MCF 10A (cell line): ENCODE measurements around the gene TMEM94. TPM values are rescaled to one million over a fixed set of nuclear protein-coding genes. Genes with fewer than 3 reads are reported as not detected.

Source experiments
- BruUV-seq: library from RNA; stranded (reverse); fragments of 400-500 nt; replicated peaks from 2 replicates; lab custom pipeline; 2021; lab: Mats Ljungman, UMichigan
- CTCF ChIA-PET: fragments of 300-600 bp; sonication (Branson Sonifier 250); formaldehyde crosslinking; extraction: SDS; loops from one replicate; lab custom pipeline; 2021; ENCODE audit warnings: antibody characterized with exemption, inconsistent platforms; lab: Yijun Ruan, JAX
- POLR2A ChIA-PET: fragments of 300-600, 350-650 bp; sonication (Branson Sonifier 250); formaldehyde crosslinking; extraction: SDS; loops from one replicate; lab custom pipeline; 2020; ENCODE audit warnings: antibody characterized with exemption, inconsistent platforms; lab: Yijun Ruan, JAX
- DNase-seq: peaks from one replicate; pipeline ENCODE4 v3.0.0-alpha.2; 2018; ENCODE audit not compliant: unreplicated experiment
- H3K27ac Mint-ChIP-seq: one replicate; pipeline ENCODE4 v1.8.0; 2022; ENCODE audit warnings: mild to moderate bottlenecking, low read depth, mixed read lengths; ENCODE audit not compliant: unreplicated experiment
- H3K27me3 Mint-ChIP-seq: one replicate; pipeline ENCODE4 v1.8.0; 2022; ENCODE audit warnings: mixed read lengths; ENCODE audit not compliant: insufficient read depth, unreplicated experiment
- H3K36me3 Mint-ChIP-seq: one replicate; pipeline ENCODE4 v1.8.0; 2022; ENCODE audit warnings: mild to moderate bottlenecking, moderate library complexity, mixed read lengths; ENCODE audit not compliant: insufficient read depth, unreplicated experiment
- H3K4me1 Mint-ChIP-seq: one replicate; pipeline ENCODE4 v1.8.0; 2022; ENCODE audit warnings: mixed read lengths; ENCODE audit not compliant: insufficient read depth, unreplicated experiment
- H3K4me3 Mint-ChIP-seq: one replicate; pipeline ENCODE4 v1.8.0; 2022; ENCODE audit warnings: mild to moderate bottlenecking, moderate library complexity, mixed read lengths; ENCODE audit not compliant: unreplicated experiment
- H3K9me3 Mint-ChIP-seq: one replicate; pipeline ENCODE4 v1.8.0; 2022; ENCODE audit warnings: mixed read lengths; ENCODE audit not compliant: unreplicated experiment
- intact Hi-C: fragments of 100-400 bp; cut with micrococcal nuclease; formaldehyde crosslinking; loops from 2 replicates; pipeline ENCODE4 v1.14.1; 2022
- total RNA-seq: library from RNA; stranded (reverse); gene quantifications from 2 replicates; pipeline ENCODE4 v1.2.3, GENCODE V29; 2022
- TF ChIP-seq, protein P1 (sequence below): fragments of 200-600 bp; IDR thresholded peaks from one replicate; pipeline ENCODE4 v1.8.0; 2022; ENCODE audit warnings: antibody characterized with exemption, mild to moderate bottlenecking; ENCODE audit not compliant: unreplicated experiment

TMEM94 gene
- total RNA-seq, 1 experiment from 2014 or later, result 42.8 TPM

DNA sequence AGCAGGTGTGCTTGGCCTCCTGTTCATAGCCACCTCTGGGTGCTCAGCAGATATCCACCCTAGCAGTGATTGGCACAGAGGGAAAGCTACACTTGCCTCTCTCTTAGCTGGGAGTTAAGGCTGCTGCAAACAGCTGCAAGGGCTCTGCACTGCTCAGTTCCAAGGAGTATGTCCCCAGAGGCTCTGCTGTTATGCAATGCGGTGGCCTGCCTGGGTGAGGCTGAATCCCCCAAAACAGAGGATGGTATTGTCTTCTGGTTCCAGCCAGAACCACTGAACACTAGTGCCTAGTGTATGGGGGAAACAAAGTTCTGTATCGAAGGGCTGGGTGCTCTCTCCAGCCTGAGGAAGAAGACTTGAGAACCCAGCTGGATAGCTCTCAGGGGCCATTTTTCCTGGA lies 16.8 kb downstream of the TMEM94 start:
- H3K27ac Mint-ChIP-seq, result no peak overlapping the region
- H3K4me3 Mint-ChIP-seq, result no peak overlapping the region
- H3K9me3 Mint-ChIP-seq, result no peaks in the 10 kb centered on the region
- POLR2A ChIA-PET, result no interaction called here
- no peaks in the 10 kb centered on the region for H3K4me1 Mint-ChIP-seq
- intact Hi-C loops, result no loop called here
- TF ChIP-seq, protein P1, sequence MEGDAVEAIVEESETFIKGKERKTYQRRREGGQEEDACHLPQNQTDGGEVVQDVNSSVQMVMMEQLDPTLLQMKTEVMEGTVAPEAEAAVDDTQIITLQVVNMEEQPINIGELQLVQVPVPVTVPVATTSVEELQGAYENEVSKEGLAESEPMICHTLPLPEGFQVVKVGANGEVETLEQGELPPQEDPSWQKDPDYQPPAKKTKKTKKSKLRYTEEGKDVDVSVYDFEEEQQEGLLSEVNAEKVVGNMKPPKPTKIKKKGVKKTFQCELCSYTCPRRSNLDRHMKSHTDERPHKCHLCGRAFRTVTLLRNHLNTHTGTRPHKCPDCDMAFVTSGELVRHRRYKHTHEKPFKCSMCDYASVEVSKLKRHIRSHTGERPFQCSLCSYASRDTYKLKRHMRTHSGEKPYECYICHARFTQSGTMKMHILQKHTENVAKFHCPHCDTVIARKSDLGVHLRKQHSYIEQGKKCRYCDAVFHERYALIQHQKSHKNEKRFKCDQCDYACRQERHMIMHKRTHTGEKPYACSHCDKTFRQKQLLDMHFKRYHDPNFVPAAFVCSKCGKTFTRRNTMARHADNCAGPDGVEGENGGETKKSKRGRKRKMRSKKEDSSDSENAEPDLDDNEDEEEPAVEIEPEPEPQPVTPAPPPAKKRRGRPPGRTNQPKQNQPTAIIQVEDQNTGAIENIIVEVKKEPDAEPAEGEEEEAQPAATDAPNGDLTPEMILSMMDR, result no peak
- H3K36me3 Mint-ChIP-seq, result peaks cover 23% of the 10 kb centered on the region
- CTCF ChIA-PET, result interaction anchor here (0.6 to 1.2 kb wide), 2 partner anchors 48 to 77 kb away, joined by 3 read pairs; no protein-coding TSS in a partner anchor
- no peak for DNase-seq
- H3K27me3 Mint-ChIP-seq, result no peaks in the 10 kb centered on the region
- no TSS peak for BruUV-seq

DNA sequence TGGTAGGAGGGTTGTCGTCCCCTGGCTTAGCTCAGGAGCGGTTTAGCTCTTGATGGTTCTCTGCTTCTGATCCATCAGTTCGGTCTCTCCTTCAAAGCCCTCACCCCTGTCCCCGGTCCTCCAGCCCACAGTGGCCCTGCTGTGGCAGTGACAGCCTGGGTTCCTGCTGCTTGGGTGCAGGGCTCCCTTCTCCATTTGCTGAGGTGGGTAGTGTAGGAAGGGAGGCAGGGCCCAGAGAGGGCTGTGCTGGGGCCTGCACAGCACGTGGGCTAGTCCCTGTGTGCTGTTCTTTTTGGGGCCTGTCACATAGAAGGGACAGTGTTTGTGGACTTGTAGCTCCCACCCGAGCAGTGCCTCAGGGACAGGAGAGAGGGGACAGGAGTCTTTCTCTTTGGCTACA lies 18.3 kb downstream of the TMEM94 start:
- ChIA-PET POLR2A (interaction anchor here (0.7 to 0.9 kb wide), 2 partner anchors 42 to 466 kb away, joined by 3 to 4 read pairs; partner anchors contain the start of genes FBF1 and TSEN54), CTCF (interaction anchor here (1.0 kb wide), 1 partner anchor 63 kb away, joined by 3 read pairs; no protein-coding TSS in a partner anchor)
- Mint-ChIP-seq H3K27me3 (no peaks in the 10 kb centered on the region), H3K27ac (no peak overlapping the region), H3K36me3 (peaks cover 24% of the 10 kb centered on the region), H3K4me3 (no peak overlapping the region), H3K9me3 (no peaks in the 10 kb centered on the region), H3K4me1 (no peaks in the 10 kb centered on the region)
- no TSS peak for BruUV-seq
- intact Hi-C loops, result no loop called here
- no peak for DNase-seq
- TF ChIP-seq, protein P1, result no peak

DNA sequence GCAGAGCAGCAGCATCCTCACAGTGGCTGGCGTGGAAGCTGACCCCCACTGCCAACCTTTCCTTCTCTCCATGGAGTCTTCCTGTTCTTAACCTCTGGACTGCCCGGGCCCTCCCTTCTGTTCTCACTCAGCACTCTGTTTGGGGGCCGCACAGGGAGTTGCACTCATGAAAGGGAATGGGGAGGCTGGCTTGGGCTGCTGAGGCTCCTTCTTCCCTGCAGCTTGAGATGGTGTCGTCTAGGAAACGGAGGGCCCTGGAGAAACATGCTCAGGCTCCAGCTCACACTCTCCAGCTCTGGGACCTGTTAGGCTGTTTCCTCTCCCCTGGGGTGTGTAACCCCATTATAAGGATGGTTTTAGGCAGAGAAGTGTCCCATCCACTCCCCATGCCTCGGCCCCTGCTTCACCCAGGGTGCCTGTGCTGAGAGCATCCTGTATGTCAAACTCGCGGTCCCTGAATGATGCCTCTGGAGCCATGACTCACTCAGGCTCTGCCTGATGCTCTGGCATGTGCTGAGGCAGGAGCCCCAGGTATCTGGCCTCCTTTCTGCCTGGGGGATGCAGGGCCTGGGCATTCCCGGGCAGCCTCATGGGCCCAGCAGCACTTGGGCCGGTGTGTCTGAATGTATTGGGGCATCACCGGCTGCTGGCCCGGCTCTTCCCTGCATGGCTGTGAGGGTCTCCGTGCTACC lies 18.9 kb downstream of the TMEM94 start:
- Mint-ChIP-seq H3K4me1 (no peaks in the 10 kb centered on the region), H3K27ac (no peak overlapping the region), H3K36me3 (peaks cover 30% of the 10 kb centered on the region), H3K9me3 (no peaks in the 10 kb centered on the region), H3K27me3 (no peaks in the 10 kb centered on the region), H3K4me3 (no peak overlapping the region)
- ChIA-PET CTCF (interaction anchor here (1.0 kb wide), 1 partner anchor 64 kb away, joined by 3 read pairs; no protein-coding TSS in a partner anchor), POLR2A (interaction anchor here (0.7 to 0.9 kb wide), 2 partner anchors 41 to 466 kb away, joined by 3 to 4 read pairs; partner anchors contain the start of genes FBF1 and TSEN54)
- intact Hi-C loops, result no loop called here
- TF ChIP-seq, protein P1, result no peak
- DNase-seq, result no peak
- BruUV-seq, result no TSS peak

DNA sequence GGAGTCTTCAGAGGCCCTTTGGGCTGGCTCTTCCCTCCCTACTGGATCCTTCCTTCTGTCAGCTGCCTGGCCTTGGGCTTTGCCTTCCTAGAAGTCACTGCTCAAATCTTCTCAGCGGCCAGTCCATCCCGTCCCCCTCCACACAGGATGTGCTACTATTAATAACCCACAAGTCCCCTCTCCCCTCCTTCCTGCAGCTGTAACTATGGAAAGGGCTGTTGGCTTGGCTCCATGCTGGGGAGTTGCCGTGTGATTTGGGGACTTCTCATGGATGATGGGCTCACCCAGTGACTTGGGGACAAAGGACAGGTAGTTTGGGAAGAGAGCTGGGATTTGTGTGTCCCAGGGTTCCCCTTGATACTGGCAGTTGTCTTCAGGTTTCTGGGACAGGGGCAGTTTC lies 19.4 kb downstream of the TMEM94 start:
- POLR2A ChIA-PET, result interaction anchor here (0.8 to 0.9 kb wide), 2 partner anchors 41 to 149 kb away, joined by 3 read pairs; partner anchors contain the start of gene TSEN54
- H3K36me3 Mint-ChIP-seq, result peaks cover 30% of the 10 kb centered on the region

More for the DNA sequence above, 19.4 kb downstream of the TMEM94 start:
- Mint-ChIP-seq H3K4me1 (no peaks in the 10 kb centered on the region), H3K27me3 (no peaks in the 10 kb centered on the region), H3K4me3 (no peak overlapping the region), H3K9me3 (no peaks in the 10 kb centered on the region), H3K27ac (no peak overlapping the region)
- BruUV-seq, result no TSS peak
- CTCF ChIA-PET, result no interaction called here
- intact Hi-C loops, result no loop called here
- TF ChIP-seq, protein P1, result no peak
- no peak for DNase-seq
